SK-N-SH (cell line): Measurements from ENCODE around the gene ZSWIM5.

Experiments
- CTCF ChIP-seq: fragments of 200-600 bp; sonication (generic); IDR thresholded peaks from 2 replicates; pipeline ENCODE4 v1.6.1; 2017; ENCODE audit warnings: antibody characterized with exemption, mild to moderate bottlenecking, moderate library complexity
- EP300 ChIP-seq, 2 experiments: IDR thresholded peaks; 2 replicates each; pipeline versions ENCODE4 v1.4.0 to v1.6.1; 2012; ENCODE audit warnings: borderline replicate concordance in 1 of 2, low read depth in 1 of 2, low read length in 1 of 2
- EZH2phosphoT487 ChIP-seq: fragments of 200-600 bp; sonication (generic); IDR thresholded peaks from 2 replicates; pipeline ENCODE4 v1.6.1; 2017; ENCODE audit warnings: low read depth, mixed run types, mild to moderate bottlenecking, antibody characterized with exemption, moderate library complexity, borderline replicate concordance
- FOXM1 ChIP-seq: IDR thresholded peaks from 2 replicates; pipeline ENCODE4 v1.4.0; 2012; ENCODE audit warnings: low read depth, mild to moderate bottlenecking
- JUND ChIP-seq: IDR thresholded peaks from 2 replicates; pipeline ENCODE4 v1.4.0; 2012
- MAX ChIP-seq: IDR thresholded peaks from 2 replicates; pipeline ENCODE4 v1.4.0; 2012; ENCODE audit warnings: low read depth
- PBX3 ChIP-seq: IDR thresholded peaks from 2 replicates; pipeline ENCODE4; 2012
- RXRA ChIP-seq: IDR thresholded peaks from 2 replicates; pipeline ENCODE4 v1.4.0; 2012; ENCODE audit warnings: low read depth, mild to moderate bottlenecking, borderline replicate concordance
- SIN3A ChIP-seq: IDR thresholded peaks from 2 replicates; pipeline ENCODE4 v1.6.1; 2012; ENCODE audit warnings: low read depth, mild to moderate bottlenecking, low read length, moderate library complexity, borderline replicate concordance
- TAF1 ChIP-seq: IDR thresholded peaks from 2 replicates; pipeline ENCODE4 v1.6.1; 2012; ENCODE audit warnings: low read depth, mild to moderate bottlenecking, low read length, moderate library complexity, borderline replicate concordance
- TEAD4 ChIP-seq: IDR thresholded peaks from 2 replicates; pipeline ENCODE4 v1.4.0; 2012; ENCODE audit warnings: mild to moderate bottlenecking, borderline replicate concordance; ENCODE audit not compliant: insufficient read depth
- USF2 ChIP-seq: fragments of 150-350 bp; IDR thresholded peaks from 2 replicates; pipeline ENCODE4 v1.6.1; 2017; ENCODE audit warnings: antibody characterized with exemption, low read length, low read depth, borderline replicate concordance
- YY1 ChIP-seq: IDR thresholded peaks from 2 replicates; pipeline ENCODE4 v1.4.0; 2012; ENCODE audit warnings: low read depth, mild to moderate bottlenecking

GRCh38 chr1:45246760-45247159, 40.4 kb upstream of the ZSWIM5 start:
- TF ChIP-seq SIN3A = no peak
- no peak for TF ChIP-seq PBX3
- no peak for TF ChIP-seq CTCF
- TF ChIP-seq FOXM1 = no peak
- no peak for TF ChIP-seq USF2
- no peak for TF ChIP-seq EP300 (IDR thresholded peaks at IDR 0.05; ENCODE audit: borderline replicate concordance in 1 of 2, low read depth in 1 of 2, low read length in 1 of 2)
- TF ChIP-seq MAX = no peak
- no peak for TF ChIP-seq YY1
- no peak for TF ChIP-seq TAF1
- TF ChIP-seq JUND = no peak
- TF ChIP-seq RXRA = no peak
- TF ChIP-seq EZH2phosphoT487 = no peak
- TF ChIP-seq TEAD4 = no peak
